Measurements from ENCODE around the gene HSD17B12. TPM values are rescaled to one million over a fixed set of nuclear protein-coding genes. Genes with fewer than 3 reads are reported as not detected.

The HSD17B12 gene
- total and polyA plus RNA-seq, 2 of the 8 experiments (the other 6 are each of a cell fraction or from before 2014, with no cell fraction given) = 46.0 to 121 TPM

- H4K5ac ChIP-seq (ENCODE audit: insufficient read length, low read depth, low read length) = no peak overlapping the region
- no peak overlapping the region for H3K14ac ChIP-seq (ENCODE audit: insufficient read length)
- H3K18ac ChIP-seq (ENCODE audit: extremely low read depth, low read length) = no peak overlapping the region
- no peak overlapping the region for H2AFZ ChIP-seq (ENCODE audit: low read length)
- H3K23ac ChIP-seq (ENCODE audit: insufficient read length) = no peak overlapping the region
- H2BK15ac ChIP-seq (ENCODE audit: low read length) = no peak overlapping the region
- no peak overlapping the region for H3K9ac ChIP-seq (replicated peaks in 1 of 4; ENCODE audit: extremely low read depth in 1 of 4, low read depth in 3 of 4, low read length in 3 of 4)
- H2BK5ac ChIP-seq (ENCODE audit: low read depth, low read length) = no peak overlapping the region
- DNase-seq (ENCODE audit: low read depth in 1 of 2, low spot score in 2 of 2) (no peak), FAIRE-seq (no peak)
- 84% methylated on average over 3 of the region's 3 CpGs; no CpG with 5 or more reads in 1 of the 2 experiments for WGBS, 2 experiments (ENCODE audit: extremely low coverage in 1 of 2, insufficient coverage in 1 of 2, insufficient read length in 1 of 2, insufficient replicate concordance in 2 of 2, low coverage in 1 of 2, low lambda C conversion rate in 2 of 2, missing lambda C conversion rate in 1 of 2)
- no peak overlapping the region for H3K56ac ChIP-seq (replicated peaks; ENCODE audit: insufficient read length, low read depth, low read length)
- H3K36me3 ChIP-seq (ENCODE audit: control insufficient read depth in 2 of 4, insufficient read depth in 4 of 4, low read length in 3 of 4) = peaks cover 0 to 23% (median 6%) of the 10 kb centered on the region in 4 experiments; a peak in 4 of 8 replicates
- no peak overlapping the region for H3K27ac ChIP-seq (ENCODE audit: low read depth, low read length)
- no peak overlapping the region for H3K4ac ChIP-seq (replicated peaks; ENCODE audit: insufficient read length, low read depth, low read length)
- peaks cover 8 to 11% of the 10 kb centered on the region in 2 experiments; a peak in 3 of 4 replicates for H3K9me3 ChIP-seq (ENCODE audit: insufficient read depth in 2 of 2, low read depth in 1 of 2, low read length in 1 of 2)
- no peak overlapping the region for H4K91ac ChIP-seq (replicated peaks; ENCODE audit: insufficient read length, low read length)
- no peak overlapping the region for H3K4me3 ChIP-seq (ENCODE audit: extremely low read depth in 1 of 4, insufficient read depth in 2 of 4, low read depth in 3 of 4, low read length in 4 of 4)
- H3K79me1 ChIP-seq (ENCODE audit: low read depth, low read length) = no peaks in the 10 kb centered on the region; the same call in 1 of the 2 replicates
- no peak overlapping the region for H2BK12ac ChIP-seq (ENCODE audit: low read depth, low read length)
- no peaks in the 10 kb centered on the region for H3K23me2 ChIP-seq (ENCODE audit: low read depth, low read length)
- no peak overlapping the region for H4K8ac ChIP-seq (ENCODE audit: extremely low read depth, insufficient read depth, low read length)
- H3K79me2 ChIP-seq (ENCODE audit: control insufficient read depth in 1 of 2, insufficient read depth in 2 of 2, low read length in 2 of 2) = no peaks in the 10 kb centered on the region
- H3K27me3 ChIP-seq (replicated peaks in 1 of 4; ENCODE audit: control insufficient read depth in 3 of 4, extremely low read depth in 1 of 4, insufficient read depth in 3 of 4, low read length in 3 of 4) = no peaks in the 10 kb centered on the region
- POLR2A ChIA-PET (ENCODE audit: partially characterized antibody) = no interaction called here
- H2BK120ac ChIP-seq (replicated peaks; ENCODE audit: low read depth, low read length) = no peak overlapping the region
- peaks cover 0 to 1% of the 10 kb centered on the region in 2 experiments for H4K20me1 ChIP-seq (replicated peaks in 1 of 2; ENCODE audit: control insufficient read depth in 1 of 2, insufficient read depth in 2 of 2, low read length in 2 of 2)
- H2BK20ac ChIP-seq (ENCODE audit: low read length) = no peak overlapping the region
- H3K4me1 ChIP-seq (replicated peaks in 1 of 4; ENCODE audit: control insufficient read depth in 3 of 4, insufficient read depth in 4 of 4, low read length in 3 of 4) = no peaks in the 10 kb centered on the region
- CTCF ChIA-PET (ENCODE audit: partially characterized antibody) = interaction anchor here (0.9 to 1.1 kb wide), 2 partner anchors 18 to 230 kb away, joined by 3 read pairs; no protein-coding TSS in a partner anchor
- no peak overlapping the region for H3K4me2 ChIP-seq (ENCODE audit: insufficient read depth in 1 of 2, low read depth in 2 of 2, low read length in 2 of 2)
- TF ChIP-seq CREB1 (IDR thresholded peaks at IDR 0.05) (no peak), CBX8 (IDR thresholded peaks at IDR 0.05; ENCODE audit: borderline replicate concordance, low read depth, low read length) (no peak)
- H2AK5ac ChIP-seq (ENCODE audit: low read depth, low read length) = no peak overlapping the region
Measured at GRCh38 chr11:43806976-43807375, 126.4 kb downstream of the HSD17B12 start.

All from H1 (cell line).